Progenitor cell of endocrine pancreas (in vitro differentiated cells): ENCODE data around the gene ASCC2. TPM values are rescaled to one million over a fixed set of nuclear protein-coding genes. Genes with fewer than 3 reads are reported as not detected.

Experiments
- DNase-seq: peaks from one replicate; pipeline ENCODE4 v3.0.0; 2021; ENCODE audit warnings: low spot score; ENCODE audit not compliant: unreplicated experiment
- H3K27ac Mint-ChIP-seq: 2 replicates; pipeline ENCODE4 v1.8.0; 2021; ENCODE audit warnings: mild to moderate bottlenecking, moderate library complexity, mixed read lengths
- H3K27me3 Mint-ChIP-seq: 2 replicates; pipeline ENCODE4 v1.8.0; 2021; ENCODE audit warnings: mixed read lengths
- H3K36me3 Mint-ChIP-seq: 2 replicates; pipeline ENCODE4 v1.8.0; 2022; ENCODE audit warnings: mixed read lengths; ENCODE audit not compliant: insufficient read depth
- H3K4me1 Mint-ChIP-seq: 2 replicates; pipeline ENCODE4 v1.8.0; 2021; ENCODE audit warnings: low read depth, mixed read lengths
- H3K4me3 Mint-ChIP-seq: 2 replicates; pipeline ENCODE4 v1.8.0; 2021; ENCODE audit warnings: low read depth, mild to moderate bottlenecking, moderate library complexity, mixed read lengths
- H3K9me3 Mint-ChIP-seq: 2 replicates; pipeline ENCODE4 v1.8.0; 2021; ENCODE audit warnings: low read depth, mixed read lengths
- total RNA-seq: library from RNA; stranded (reverse); gene quantifications from 2 replicates; pipeline ENCODE4 v1.2.1, GENCODE V29; 2021
- TF ChIP-seq, protein P1 (sequence below): fragments of 200-600 bp; sonication (generic); IDR thresholded peaks from one replicate; pipeline ENCODE4 v1.5.0; 2021; ENCODE audit warnings: antibody characterized with exemption, mild to moderate bottlenecking; ENCODE audit not compliant: unreplicated experiment

The ASCC2 gene
- total RNA-seq, 1 donor from 2014 or later = 56.1 TPM

DNA sequence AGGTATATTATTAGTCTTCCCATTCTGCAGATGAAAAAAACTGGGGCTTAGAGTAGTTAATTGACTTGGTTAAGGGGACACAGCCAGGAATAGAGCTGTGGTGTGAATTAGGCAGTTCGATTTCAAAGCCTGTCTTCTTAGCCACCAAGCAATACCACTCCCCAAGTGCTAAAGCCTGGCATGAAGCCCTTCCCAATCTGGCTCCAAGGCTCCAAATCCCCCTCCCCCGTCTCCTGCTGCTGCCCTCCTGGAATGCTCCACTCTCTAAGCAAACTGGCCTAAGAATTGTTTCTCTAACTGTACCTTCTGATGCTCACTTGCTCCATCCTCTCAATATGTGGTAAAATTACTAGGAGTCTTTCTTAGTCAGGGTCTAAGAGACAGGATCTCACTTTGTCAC is 18.6 kb downstream of the ASCC2 start:
- TF ChIP-seq, protein P1, sequence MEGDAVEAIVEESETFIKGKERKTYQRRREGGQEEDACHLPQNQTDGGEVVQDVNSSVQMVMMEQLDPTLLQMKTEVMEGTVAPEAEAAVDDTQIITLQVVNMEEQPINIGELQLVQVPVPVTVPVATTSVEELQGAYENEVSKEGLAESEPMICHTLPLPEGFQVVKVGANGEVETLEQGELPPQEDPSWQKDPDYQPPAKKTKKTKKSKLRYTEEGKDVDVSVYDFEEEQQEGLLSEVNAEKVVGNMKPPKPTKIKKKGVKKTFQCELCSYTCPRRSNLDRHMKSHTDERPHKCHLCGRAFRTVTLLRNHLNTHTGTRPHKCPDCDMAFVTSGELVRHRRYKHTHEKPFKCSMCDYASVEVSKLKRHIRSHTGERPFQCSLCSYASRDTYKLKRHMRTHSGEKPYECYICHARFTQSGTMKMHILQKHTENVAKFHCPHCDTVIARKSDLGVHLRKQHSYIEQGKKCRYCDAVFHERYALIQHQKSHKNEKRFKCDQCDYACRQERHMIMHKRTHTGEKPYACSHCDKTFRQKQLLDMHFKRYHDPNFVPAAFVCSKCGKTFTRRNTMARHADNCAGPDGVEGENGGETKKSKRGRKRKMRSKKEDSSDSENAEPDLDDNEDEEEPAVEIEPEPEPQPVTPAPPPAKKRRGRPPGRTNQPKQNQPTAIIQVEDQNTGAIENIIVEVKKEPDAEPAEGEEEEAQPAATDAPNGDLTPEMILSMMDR = no peak
- Mint-ChIP-seq H3K27ac (no peak overlapping the region), H3K4me3 (no peak overlapping the region), H3K27me3 (no peaks in the 10 kb centered on the region), H3K9me3 (no peaks in the 10 kb centered on the region), H3K4me1 (no peaks in the 10 kb centered on the region), H3K36me3 (peaks cover 26% of the 10 kb centered on the region)
- DNase-seq = no peak

DNA sequence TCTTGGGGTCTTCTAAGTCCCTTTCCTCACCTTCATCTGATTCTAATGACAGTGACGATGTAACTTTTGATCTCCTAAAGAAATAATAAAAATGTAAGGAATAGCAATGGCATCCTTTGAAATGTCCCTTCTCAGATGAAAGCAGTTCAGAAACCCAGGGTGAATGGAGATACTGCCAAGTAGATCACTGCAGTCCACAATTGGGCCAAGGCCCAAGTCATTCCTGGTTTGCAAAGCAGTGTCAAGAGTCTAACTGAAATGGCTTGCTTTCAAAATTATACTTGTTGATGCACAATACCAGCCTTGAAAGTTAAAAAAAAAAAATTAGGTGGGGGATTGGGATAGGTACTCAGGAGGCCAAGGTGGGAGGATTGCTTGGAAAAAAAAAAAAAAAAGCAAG is 20.4 kb downstream of the ASCC2 start:
- H3K27ac Mint-ChIP-seq = no peak overlapping the region
- H3K9me3 Mint-ChIP-seq = no peaks in the 10 kb centered on the region
- no peak for DNase-seq
- H3K4me3 Mint-ChIP-seq = no peak overlapping the region
- peaks cover 21% of the 10 kb centered on the region for H3K36me3 Mint-ChIP-seq
- H3K4me1 Mint-ChIP-seq = peaks cover 5% of the 10 kb centered on the region
- TF ChIP-seq, protein P1 = no peak
- no peaks in the 10 kb centered on the region for H3K27me3 Mint-ChIP-seq

DNA sequence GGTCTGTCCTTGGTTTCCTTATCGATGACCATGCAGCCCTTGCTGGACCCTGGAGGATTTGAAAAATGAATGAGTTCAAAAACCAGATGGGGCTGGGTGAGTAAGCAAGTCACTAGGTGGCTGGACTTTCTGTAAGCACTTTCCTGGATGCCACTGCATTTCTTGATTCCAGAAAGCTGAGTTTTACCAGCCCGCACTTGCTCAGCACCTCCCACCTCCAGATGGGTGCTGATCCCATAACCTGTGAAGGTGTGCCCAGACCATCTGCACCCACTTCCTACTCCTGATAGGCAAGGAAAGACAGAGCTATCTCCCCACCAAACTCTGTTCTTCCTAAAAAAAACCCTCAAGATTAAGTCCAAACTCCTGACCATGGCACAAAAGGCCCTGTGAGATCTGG is 21.1 kb downstream of the ASCC2 start:
- Mint-ChIP-seq H3K36me3 (peaks cover 22% of the 10 kb centered on the region), H3K4me3 (no peak overlapping the region), H3K27ac (no peak overlapping the region), H3K4me1 (peaks cover 5% of the 10 kb centered on the region), H3K9me3 (no peaks in the 10 kb centered on the region), H3K27me3 (no peaks in the 10 kb centered on the region)
- no peak for DNase-seq
- TF ChIP-seq, protein P1 = no peak

DNA sequence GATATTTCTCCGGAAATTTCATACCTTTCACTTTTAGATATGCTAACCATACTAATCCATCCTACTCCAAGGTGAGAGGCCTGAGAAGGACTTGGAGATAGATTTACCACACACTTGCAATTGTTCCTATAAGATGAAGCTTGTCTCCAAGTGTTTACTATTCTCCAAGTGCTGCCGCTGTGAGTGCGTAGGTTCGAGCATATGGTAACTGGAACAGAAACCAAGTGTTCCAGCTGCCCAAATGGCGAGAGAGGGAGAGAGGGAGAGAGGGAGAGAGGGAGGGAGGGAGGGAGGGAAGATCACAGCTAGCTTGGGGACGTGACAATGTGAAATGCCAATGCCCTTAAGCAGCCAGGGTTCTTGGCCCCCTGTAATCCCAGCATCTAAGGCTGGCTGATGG is 21.5 kb downstream of the ASCC2 start:
- Mint-ChIP-seq H3K27ac (no peak overlapping the region), H3K9me3 (no peaks in the 10 kb centered on the region), H3K27me3 (no peaks in the 10 kb centered on the region), H3K36me3 (peaks cover 25% of the 10 kb centered on the region), H3K4me1 (peaks cover 7% of the 10 kb centered on the region), H3K4me3 (no peak overlapping the region)
- TF ChIP-seq, protein P1 = no peak
- DNase-seq = no peak

DNA sequence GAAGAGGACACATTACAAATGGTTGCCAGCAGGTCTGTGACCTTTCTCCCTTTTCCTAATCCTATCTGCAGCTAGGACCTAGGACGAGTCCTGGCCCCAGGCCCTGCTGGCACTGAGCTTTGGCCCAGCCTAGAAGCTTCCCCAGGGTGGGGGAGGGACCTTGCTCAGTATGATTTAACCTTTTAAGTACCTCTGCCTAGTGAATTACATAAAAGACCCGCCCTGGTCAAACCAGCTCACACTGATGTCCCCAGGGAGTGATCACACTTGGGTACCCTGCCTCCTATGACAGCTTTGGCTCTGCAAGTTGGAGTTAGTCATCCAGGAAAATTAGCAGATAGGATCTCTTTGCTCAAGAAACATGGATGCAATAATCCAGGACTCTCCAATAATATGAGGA is 21.9 kb downstream of the ASCC2 start:
- Mint-ChIP-seq H3K4me1 (peaks cover 7% of the 10 kb centered on the region), H3K36me3 (peaks cover 23% of the 10 kb centered on the region), H3K9me3 (no peaks in the 10 kb centered on the region), H3K27ac (no peak overlapping the region), H3K4me3 (no peak overlapping the region), H3K27me3 (no peaks in the 10 kb centered on the region)
- DNase-seq = no peak
- TF ChIP-seq, protein P1 = no peak
